ENCODE data around the gene SAMD4B. TPM values are rescaled to one million over a fixed set of nuclear protein-coding genes. Genes with fewer than 3 reads are reported as not detected.
A peak's percentile ranks its signal among the peaks of the same experiment; 100 is the strongest.

Gene SAMD4B
- total RNA-seq, 1 experiment from 2014 or later, result 80.4 TPM

GRCh38 chr19:39385629-39386411, 43.6 kb downstream of the SAMD4B start:
- H3K4me3 ChIP-seq (ENCODE audit: low read length), result no peak overlapping the region
- POLR2A ChIA-PET (ENCODE audit: unreplicated experiment), result no interaction called here

GRCh38 chr19:39386557-39386956, 44.3 kb downstream of the SAMD4B start:
- Histone ChIP-seq H3K4me2 (ENCODE audit: low read length) (no peak overlapping the region), H4K20me1 (ENCODE audit: low read length) (no peaks in the 10 kb centered on the region), H3K9me3 (ENCODE audit: low read length) (no peaks in the 10 kb centered on the region), H3K9me2 (replicated peaks; ENCODE audit: low read length) (no peaks in the 10 kb centered on the region), H3K27me3 (ENCODE audit: low read length) (no peaks in the 10 kb centered on the region), H3K27ac (ENCODE audit: low read length) (no peak overlapping the region), H3K9ac (ENCODE audit: low read length) (no peak overlapping the region), H2AFZ (ENCODE audit: low read length) (no peak overlapping the region), H3K79me2 (ENCODE audit: low read length) (peaks cover 15% of the 10 kb centered on the region), H3K4me1 (ENCODE audit: insufficient read depth, low read length) (peaks cover 6% of the 10 kb centered on the region; the same call in 1 of the 2 replicates), H3K36me3 (ENCODE audit: low read depth, low read length) (no peaks in the 10 kb centered on the region; the same call in none of the 2 replicates), H3F3A (ENCODE audit: low read length, unreplicated experiment) (no peaks in the 10 kb centered on the region), H3K4me3 (ENCODE audit: low read length) (no peak overlapping the region)
- intact Hi-C loops (cut with micrococcal nuclease), result no loop called here
- no peak for ATAC-seq
- CTCF ChIA-PET, result no interaction called here
- DNase-seq, result no peak
- BruUV-seq (replicated peaks), result no TSS peak
- POLR2A ChIA-PET (ENCODE audit: unreplicated experiment), result no interaction called here
- TF ChIP-seq EZH2phosphoT487 (IDR thresholded peaks at IDR 0.05; ENCODE audit: borderline replicate concordance, low read length) (no peak), EZH2 (IDR thresholded peaks at IDR 0.05; ENCODE audit: low read length, unreplicated experiment) (no peak), CTCF (conservative IDR thresholded peaks at IDR 0.05; ENCODE audit: low read depth, low read length) (no peak)

More at GRCh38 chr19:39385629-39386411, 43.6 kb downstream of the SAMD4B start:
- intact Hi-C loops (cut with micrococcal nuclease), result no loop called here
- Histone ChIP-seq H3K79me2 (ENCODE audit: low read length) (peaks cover 15% of the 10 kb centered on the region), H3K27me3 (ENCODE audit: low read length) (no peaks in the 10 kb centered on the region), H2AFZ (ENCODE audit: low read length) (no peak overlapping the region), H3K9ac (ENCODE audit: low read length) (no peak overlapping the region), H3K4me2 (ENCODE audit: low read length) (no peak overlapping the region), H3K36me3 (ENCODE audit: low read depth, low read length) (no peaks in the 10 kb centered on the region; the same call in none of the 2 replicates), H4K20me1 (ENCODE audit: low read length) (no peaks in the 10 kb centered on the region), H3K9me3 (ENCODE audit: low read length) (no peaks in the 10 kb centered on the region), H3K4me1 (ENCODE audit: insufficient read depth, low read length) (peaks cover 6% of the 10 kb centered on the region; the same call in 1 of the 2 replicates), H3F3A (ENCODE audit: low read length, unreplicated experiment) (no peaks in the 10 kb centered on the region), H3K9me2 (replicated peaks; ENCODE audit: low read length) (no peaks in the 10 kb centered on the region), H3K27ac (ENCODE audit: low read length) (no peak overlapping the region)
- DNase-seq, result no peak
- no peak for ATAC-seq
- CTCF ChIA-PET, result no interaction called here
- TF ChIP-seq EZH2 (IDR thresholded peaks at IDR 0.05; ENCODE audit: low read length, unreplicated experiment) (no peak), CTCF (conservative IDR thresholded peaks at IDR 0.05; ENCODE audit: low read depth, low read length) (no peak), EZH2phosphoT487 (IDR thresholded peaks at IDR 0.05; ENCODE audit: borderline replicate concordance, low read length) (no peak)
- BruUV-seq (replicated peaks), result TSS peak; percentile 24

GRCh38 chr19:39388657-39389056, 46.4 kb downstream of the SAMD4B start:
- no peaks in the 10 kb centered on the region for H3K9me3 ChIP-seq (ENCODE audit: low read length)
- H3K4me2 ChIP-seq (ENCODE audit: low read length), result no peak overlapping the region
- H2AFZ ChIP-seq (ENCODE audit: low read length), result no peak overlapping the region
- intact Hi-C loops (cut with micrococcal nuclease), result no loop called here
- TF ChIP-seq EZH2 (IDR thresholded peaks at IDR 0.05; ENCODE audit: low read length, unreplicated experiment) (no peak), EZH2phosphoT487 (IDR thresholded peaks at IDR 0.05; ENCODE audit: borderline replicate concordance, low read length) (no peak), CTCF (conservative IDR thresholded peaks at IDR 0.05; ENCODE audit: low read depth, low read length) (no peak)
- H3K27me3 ChIP-seq (ENCODE audit: low read length), result no peaks in the 10 kb centered on the region
- peaks cover 25% of the 10 kb centered on the region for H3K79me2 ChIP-seq (ENCODE audit: low read length)
- H3K9me2 ChIP-seq (replicated peaks; ENCODE audit: low read length), result no peaks in the 10 kb centered on the region
- peaks cover 6% of the 10 kb centered on the region; the same call in 1 of the 2 replicates for H3K4me1 ChIP-seq (ENCODE audit: insufficient read depth, low read length)
- no peak for DNase-seq
- POLR2A ChIA-PET (ENCODE audit: unreplicated experiment), result no interaction called here
- BruUV-seq (replicated peaks), result TSS peak; percentile 37
- no peaks in the 10 kb centered on the region for H3F3A ChIP-seq (ENCODE audit: low read length, unreplicated experiment)
- no peaks in the 10 kb centered on the region; the same call in none of the 2 replicates for H3K36me3 ChIP-seq (ENCODE audit: low read depth, low read length)
- H3K4me3 ChIP-seq (ENCODE audit: low read length), result no peak overlapping the region
- CTCF ChIA-PET, result no interaction called here
- no peaks in the 10 kb centered on the region for H4K20me1 ChIP-seq (ENCODE audit: low read length)
- no peak for ATAC-seq
- H3K9ac ChIP-seq (ENCODE audit: low read length), result no peak overlapping the region
- H3K27ac ChIP-seq (ENCODE audit: low read length), result no peak overlapping the region

Measured in PC-3 (cell line).